ENCODE results near the gene CSF2RB.

CSF2RB gene

DNA sequence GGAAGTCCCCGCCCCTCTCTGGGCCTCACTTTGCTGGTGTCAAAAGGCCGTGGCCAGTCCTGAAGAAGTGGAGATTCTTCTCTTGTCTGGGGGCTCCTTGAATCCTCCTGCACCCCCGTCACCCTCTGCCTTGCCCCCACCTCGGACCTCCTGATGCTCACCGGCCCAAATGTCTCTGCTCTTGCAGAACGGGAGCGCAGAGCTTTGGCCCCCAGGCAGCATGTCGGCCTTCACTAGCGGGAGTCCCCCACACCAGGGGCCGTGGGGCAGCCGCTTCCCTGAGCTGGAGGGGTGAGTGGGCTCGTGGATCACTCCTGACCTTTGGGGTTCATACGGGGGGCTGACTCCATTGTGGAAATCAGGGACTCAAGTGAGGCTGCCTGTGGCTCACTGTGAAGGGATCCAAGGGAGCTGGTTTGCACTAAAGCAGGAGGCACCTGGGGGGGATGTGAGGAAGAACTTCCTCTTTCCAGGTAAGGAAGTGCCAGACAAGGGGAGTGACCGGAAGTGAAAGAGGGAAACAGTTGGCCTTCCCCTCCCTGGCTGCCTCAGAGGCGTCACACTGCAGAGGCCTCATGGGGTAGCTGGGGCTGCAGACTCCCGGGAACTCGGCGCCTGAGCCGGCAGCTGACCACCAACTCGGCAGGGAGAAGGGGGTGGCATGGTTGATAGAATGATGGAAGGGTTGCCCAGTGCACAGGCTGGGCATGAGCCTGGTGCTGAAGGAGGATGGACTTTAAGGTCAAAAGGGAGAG, 23.1 kb downstream of the CSF2RB start:
- no peak for DNase-seq (ENCODE audit: low read depth)

DNA sequence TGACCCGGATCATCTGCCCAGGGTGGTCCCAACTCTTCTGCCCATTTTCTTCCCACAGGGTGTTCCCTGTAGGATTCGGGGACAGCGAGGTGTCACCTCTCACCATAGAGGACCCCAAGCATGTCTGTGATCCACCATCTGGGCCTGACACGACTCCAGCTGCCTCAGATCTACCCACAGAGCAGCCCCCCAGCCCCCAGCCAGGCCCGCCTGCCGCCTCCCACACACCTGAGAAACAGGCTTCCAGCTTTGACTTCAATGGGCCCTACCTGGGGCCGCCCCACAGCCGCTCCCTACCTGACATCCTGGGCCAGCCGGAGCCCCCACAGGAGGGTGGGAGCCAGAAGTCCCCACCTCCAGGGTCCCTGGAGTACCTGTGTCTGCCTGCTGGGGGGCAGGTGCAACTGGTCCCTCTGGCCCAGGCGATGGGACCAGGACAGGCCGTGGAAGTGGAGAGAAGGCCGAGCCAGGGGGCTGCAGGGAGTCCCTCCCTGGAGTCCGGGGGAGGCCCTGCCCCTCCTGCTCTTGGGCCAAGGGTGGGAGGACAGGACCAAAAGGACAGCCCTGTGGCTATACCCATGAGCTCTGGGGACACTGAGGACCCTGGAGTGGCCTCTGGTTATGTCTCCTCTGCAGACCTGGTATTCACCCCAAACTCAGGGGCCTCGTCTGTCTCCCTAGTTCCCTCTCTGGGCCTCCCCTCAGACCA, 24.0 kb downstream of the CSF2RB start:
- DNase-seq (ENCODE audit: low read depth), result no peak

DNA sequence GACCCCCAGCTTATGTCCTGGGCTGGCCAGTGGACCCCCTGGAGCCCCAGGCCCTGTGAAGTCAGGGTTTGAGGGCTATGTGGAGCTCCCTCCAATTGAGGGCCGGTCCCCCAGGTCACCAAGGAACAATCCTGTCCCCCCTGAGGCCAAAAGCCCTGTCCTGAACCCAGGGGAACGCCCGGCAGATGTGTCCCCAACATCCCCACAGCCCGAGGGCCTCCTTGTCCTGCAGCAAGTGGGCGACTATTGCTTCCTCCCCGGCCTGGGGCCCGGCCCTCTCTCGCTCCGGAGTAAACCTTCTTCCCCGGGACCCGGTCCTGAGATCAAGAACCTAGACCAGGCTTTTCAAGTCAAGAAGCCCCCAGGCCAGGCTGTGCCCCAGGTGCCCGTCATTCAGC, 24.6 kb downstream of the CSF2RB start:
- no peak for DNase-seq (ENCODE audit: low read depth)

DNA sequence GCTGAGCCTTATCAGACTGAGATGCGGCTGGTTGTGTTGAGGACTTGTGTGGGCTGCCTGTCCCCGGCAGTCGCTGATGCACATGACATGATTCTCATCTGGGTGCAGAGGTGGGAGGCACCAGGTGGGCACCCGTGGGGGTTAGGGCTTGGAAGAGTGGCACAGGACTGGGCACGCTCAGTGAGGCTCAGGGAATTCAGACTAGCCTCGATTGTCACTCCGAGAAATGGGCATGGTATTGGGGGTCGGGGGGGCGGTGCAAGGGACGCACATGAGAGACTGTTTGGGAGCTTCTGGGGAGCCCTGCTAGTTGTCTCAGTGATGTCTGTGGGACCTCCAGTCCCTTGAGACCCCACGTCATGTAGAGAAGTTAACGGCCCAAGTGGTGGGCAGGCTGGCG, 25.5 kb downstream of the CSF2RB start:
- DNase-seq (ENCODE audit: low read depth), result no peak

DNA sequence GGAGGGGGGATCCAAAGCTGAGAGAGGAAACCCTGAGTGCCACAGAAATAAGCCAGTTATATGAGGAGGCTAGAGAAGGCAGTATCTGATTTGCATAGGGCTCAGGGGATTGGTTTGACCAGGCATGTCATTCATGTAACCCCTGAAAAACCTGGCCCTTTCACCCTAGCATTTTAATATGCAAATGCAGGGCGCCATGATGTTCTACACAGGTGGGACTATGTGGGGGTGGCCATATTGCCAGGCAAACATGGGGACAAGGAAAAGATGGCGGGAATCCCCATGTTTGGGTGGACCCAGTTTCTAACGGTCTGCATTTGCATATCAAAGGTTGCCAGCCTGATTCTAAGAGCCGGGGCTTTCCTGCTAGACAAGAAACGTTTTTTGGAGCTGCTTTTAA, 27.2 kb downstream of the CSF2RB start:
- no peak for DNase-seq (ENCODE audit: low read depth)

DNA sequence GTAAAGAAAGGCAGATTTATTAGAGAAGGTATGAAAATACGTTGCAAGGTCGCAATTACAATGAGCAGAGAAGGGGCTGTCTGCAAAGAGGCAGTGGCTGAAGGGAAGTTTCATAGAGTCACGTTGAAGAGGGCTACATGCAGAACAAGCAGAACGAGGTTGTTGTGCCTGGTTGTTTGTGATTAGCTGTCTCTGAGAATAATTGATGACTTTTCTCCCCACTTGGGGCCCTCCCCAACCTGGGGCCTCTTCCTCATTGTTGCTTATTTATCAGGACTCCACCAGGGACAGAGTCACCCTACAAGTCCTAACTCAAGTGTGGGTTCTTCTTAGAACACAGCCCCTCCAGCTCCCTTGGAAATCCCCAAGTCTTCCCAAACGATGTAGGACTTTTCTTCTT, 29.1 kb downstream of the CSF2RB start:
- no peak for DNase-seq (ENCODE audit: low read depth)

DNA sequence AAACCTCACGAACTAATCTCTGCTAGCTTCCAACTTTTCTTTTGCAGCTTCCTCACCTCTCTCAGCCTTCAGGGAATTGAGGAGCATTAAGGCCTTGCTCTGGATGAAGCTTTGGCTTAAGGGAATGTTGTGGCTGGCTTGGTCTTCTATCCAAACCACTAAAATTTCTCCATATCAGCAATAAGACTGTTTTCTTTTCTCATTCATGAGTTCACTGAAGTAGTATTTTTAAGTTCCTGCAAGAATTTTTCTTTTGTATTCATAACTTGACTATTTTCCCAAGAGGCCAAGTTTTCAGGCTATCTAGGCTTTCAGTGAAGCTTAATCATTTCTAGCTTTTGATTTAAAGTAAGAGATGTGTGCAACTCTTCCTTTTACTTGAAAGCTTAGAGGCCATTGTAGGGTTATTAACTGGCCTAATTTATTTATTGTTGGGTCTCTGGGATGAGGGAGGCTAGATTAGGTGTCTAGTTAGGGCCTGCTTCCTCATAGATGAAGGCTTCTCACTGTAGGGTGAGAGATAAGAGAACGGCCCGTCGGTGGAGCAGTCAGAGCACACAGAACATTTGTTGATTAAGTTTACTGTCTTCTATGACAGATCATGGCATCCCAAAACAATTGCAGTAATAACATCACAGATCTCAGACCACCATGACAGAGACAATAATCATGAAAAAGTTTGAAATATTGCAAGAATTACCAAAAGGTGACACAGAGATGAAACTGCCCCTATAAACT, 33.2 kb downstream of the CSF2RB start:
- DNase-seq (ENCODE audit: low read depth), result no peak

DNA sequence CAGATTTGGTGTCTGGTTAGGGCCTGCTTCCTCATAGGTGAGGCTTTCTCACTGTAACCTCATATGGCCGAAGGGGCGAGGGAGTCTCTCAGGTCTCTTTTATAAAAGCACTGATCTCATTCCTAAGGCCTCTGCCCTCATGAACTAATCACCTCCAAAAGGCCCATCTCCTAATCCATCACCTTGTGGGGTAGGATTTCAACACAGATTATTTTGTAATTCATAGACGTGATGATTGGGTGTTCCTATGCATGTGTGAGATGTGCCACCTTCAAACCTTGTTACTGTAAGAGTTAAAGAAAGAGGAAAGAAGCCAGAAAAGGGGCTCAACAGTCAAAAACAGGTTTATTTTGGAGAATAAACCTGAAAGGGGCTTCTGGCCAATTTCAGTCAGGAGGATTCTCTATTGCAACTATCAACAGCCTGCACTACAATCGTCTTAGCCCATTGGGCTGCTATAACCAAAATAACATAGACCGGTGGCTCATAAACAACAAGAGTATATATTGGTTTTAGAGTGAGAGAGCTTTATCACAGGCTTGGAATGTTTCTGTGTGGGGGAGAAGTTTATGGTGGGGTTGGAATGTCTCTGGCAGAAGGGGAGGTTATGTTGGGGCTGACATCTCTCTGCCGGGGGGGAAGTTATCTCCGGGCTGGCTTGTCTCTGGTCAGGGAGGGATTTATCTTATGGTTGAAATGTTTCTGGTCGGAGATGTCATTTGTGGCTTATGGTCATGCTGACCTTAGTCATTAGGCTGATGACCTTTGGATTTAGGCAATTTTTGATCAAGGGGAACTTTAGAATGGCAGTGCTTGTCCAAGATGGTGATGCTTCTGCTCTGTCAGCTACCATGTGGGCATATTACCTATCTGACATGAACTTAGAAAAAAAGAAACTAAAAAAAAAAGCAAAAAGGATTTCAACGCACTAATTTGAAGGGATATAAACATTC, 35.1 kb downstream of the CSF2RB start:
- no peak for DNase-seq (ENCODE audit: low read depth)

DNA sequence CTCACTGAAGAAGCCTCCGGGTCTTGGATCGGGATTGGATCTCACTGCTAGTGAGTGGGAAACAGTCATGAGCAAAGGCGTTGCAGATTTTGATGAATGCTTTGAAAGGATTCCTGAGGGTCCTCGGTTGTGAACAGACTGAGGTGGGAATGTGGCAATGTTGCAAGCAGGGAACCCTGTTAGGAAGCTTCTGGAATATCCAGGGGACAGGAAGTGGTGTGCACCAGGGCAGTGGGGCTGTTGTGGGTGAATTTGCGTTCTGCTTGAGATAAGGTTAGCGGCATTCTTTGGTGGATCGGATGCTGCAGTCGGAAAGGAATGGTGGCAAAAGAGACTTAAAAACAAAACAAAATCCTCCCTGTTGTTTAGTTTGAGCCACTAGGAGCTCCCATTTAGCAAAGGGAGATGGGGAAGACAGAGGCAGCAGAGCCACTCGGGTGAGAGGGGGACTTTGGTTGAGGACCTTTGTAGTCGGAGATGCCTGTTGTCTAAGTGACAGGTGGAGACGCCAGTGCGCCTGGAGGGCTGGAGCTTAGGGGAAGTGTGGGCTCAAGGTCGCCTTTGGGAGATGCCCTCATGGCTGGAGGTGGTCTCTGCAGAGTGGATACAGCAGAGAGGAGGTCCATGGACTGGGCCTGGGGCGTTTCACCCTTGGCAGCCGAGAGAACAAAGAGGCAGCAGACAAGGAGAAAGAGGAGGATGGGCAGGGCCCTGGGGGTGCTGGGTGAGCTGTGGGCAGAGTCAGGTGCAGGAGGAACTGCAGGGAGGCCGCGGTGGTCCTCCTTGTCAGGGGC, 37.6 kb downstream of the CSF2RB start:
- no peak for DNase-seq (ENCODE audit: low read depth)

DNA sequence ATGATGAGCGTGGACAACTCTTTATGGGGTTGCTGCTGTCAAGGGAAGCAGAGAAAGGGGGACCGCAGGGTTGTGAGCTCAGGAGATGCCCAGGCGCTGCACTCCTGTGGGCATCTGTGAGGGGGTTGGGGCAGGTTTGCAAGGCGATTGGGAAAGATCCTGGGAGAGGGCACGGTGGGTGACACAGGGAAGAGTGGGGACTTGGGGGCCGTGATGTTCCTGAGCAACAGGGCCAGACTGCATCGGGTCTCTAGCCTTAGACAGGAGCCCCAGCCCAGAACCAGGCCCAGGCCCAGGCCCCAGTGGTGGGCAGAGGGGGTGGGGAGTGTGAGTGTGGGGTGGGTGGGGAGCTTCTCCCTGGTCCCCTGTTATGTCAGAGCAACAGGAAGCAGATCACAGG, 38.3 kb downstream of the CSF2RB start:
- no peak for DNase-seq (ENCODE audit: low read depth)

DNA sequence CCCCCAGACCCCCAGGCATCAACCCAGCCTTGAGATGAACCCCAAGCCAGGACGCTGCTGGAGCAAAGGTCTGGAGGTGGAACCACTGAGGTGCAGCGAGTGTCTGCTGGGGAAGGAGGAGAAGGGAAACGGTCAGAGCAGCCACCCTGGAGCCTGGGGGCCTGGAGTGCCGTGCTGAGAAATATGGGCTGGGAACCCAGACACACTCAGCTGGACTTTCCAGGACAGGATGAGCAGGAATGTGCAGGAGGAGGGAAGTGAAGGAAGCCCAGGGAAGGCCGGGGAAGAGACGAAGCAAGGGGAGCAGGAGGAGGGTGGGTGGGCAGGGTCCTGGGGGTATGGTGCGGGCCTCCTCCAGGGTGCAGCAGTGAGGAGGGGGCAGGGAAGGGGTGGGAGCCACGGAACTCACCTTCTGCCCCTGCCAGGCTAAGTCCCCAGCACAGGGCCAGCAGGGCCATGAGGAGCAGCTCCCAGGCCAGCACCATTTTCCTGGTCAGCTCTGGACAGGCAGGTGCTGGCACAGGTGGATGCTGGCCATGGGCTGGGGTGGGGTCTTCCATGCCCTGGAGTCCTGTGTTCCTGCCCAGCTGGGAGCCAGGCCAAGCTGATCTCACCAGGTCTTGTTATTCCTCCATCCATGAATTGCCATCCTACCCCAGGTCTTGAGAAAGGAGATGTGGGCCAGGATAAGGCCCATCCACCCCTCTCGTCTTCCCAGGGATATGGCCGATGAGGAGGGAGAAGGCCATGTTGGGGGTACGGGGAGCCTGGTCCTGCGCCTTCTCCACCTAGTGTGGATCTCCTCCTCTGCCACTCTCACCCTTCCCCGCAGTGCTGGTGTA, 40.0 kb downstream of the CSF2RB start:
- no peak for DNase-seq (ENCODE audit: low read depth)

DNA sequence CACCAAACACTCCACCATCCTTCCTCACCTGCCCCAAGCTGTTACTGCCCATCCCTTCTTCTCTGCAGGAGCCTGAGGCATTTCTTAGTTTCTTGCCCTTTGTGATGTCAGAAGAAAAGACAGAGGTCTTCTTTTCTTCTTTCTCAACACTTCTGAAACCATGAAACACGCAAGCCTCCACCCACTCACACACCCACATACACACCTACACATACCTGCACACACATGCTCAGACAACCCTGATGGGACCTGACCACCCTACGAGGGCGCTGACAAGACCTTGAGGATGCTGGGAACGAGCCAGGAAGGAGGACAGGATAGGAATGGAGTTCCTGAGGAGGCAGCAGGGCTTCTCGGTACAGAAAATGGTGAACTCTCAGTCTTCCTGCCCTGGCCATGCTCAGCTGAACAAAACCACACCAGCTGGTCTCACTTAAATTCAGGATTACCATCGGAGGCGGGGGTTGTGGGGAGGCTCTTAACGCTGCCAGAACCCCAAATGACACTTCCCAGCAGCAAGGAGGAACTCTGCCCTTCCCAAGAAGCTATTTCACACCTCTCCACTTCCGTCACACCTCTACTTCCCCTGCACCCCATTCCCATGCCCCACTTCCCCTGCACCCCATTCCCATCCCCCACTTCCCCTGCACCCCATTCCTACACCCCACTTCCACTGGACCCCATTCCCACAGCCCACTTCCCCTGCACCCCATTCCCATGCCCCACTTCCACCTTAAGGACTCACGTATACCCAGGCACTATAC, 41.0 kb downstream of the CSF2RB start:
- DNase-seq (ENCODE audit: low read depth), result no peak

DNA sequence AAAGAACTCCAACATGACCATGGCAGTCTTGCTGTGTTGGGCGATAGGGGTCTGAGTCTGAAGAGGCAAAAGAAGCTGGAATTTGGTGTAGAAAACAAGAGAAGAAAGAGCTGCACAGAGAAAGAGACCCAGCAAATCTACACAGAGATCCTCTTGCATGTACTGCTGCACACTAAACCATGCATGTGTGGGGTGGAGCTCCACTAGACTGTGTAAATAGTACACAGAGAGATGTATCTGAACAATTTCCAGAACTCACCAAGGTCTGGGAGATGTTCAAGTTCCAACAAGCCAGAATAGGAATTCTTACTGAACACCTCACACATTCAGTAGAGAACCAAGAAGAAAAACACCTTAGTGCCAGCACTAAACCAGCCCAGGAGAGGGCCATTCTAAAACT, 42.3 kb downstream of the CSF2RB start:
- no peak for DNase-seq (ENCODE audit: low read depth)

DNA sequence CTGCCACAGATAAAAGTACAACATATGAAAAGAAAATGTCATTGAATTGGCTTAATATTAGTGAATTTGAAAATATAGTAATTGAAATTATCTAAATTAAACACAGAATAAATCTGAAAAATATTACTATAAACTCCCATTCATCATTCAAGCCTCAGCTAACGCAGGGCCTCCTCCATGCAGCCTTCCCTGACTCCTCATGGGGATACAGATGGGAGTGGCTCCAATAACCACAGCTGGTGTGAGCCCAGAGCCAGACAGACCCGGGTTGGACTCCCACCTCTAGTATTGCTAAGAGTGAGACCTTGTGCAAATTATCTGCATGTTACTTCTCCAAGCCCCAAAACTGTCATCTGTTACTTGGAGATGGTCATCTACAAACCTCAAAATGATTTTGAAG, 44.9 kb downstream of the CSF2RB start:
- DNase-seq (ENCODE audit: low read depth), result no peak

DNA sequence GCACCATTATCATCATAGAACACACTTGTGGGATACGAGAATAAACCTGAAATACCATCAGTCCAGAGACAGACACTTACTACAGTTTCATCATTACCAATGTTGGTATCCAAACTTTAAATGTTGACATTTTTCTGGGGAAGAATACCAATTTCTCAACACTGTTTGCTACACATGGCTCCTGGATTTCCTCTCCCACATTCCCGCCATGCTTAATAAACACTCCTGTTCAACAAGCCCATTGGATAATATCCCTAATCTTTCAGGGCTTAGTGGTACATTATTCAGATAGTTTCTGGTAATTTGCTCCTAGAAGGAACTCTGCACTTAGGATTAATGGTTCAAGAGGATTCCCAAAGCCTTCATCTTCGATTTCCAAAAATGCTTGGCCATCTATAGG, 48.2 kb downstream of the CSF2RB start:
- DNase-seq (ENCODE audit: low read depth), result no peak

DNA sequence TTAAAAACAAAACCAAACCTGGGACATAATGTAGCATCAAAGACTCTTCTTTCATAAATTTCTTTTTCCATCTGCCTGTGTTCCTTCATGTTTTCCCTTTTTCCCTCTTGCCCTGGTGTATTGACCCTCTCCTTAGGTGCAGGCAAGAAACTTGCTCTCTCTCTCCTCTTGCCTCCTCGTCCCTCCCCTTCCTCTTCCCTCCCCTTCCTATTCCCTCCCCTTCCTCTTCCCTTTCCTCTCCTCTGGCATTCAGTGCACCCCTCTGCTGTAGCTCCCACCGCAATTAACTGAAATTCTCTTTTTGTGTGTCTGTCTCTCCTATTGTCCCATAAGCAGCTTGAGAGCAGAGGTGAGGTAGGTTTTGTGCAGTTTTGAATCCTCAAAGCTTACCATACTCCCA, 49.9 kb downstream of the CSF2RB start:
- no peak for DNase-seq (ENCODE audit: low read depth)

DNA sequence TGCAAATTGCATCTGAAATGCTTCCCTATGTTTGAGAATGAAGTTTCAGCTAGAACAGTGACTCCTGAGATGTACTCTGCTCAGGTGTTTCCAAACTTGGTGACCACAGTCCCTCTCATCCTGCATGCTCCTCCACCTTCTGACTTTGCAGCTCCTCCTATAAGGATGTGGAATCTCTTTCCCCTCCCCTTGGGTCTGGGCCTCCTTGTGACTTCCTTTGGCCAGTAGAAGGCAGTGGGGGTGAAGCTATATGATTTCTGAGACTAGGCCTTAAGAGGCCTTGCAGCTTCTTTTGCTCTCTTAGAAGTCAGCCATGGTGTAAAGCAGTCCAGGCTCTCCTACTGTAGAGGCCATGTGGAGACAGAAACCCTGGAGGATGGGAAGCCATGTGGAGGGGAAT, 50.7 kb downstream of the CSF2RB start:
- no peak for DNase-seq (ENCODE audit: low read depth)

DNA sequence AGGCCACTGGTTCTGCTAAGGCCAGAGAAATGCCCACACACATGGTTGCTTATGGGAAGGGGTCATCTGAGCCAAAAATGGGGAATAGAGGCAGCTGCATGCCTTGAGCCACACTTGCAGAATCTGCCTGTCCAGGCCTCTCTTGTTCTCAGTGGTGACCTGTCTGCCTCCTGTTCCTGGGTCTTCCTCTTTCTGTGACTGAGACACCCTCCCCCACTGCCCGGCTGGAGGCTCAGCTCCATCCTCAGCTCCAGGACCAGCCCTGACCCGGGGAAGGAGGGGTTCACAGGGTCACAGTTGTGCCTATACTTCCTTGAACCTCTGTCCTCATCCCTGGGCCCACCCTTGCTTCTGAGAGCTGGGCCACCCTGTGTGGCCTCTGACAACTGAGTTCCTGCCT, 52.3 kb downstream of the CSF2RB start:
- DNase-seq (ENCODE audit: low read depth), result no peak

DNA sequence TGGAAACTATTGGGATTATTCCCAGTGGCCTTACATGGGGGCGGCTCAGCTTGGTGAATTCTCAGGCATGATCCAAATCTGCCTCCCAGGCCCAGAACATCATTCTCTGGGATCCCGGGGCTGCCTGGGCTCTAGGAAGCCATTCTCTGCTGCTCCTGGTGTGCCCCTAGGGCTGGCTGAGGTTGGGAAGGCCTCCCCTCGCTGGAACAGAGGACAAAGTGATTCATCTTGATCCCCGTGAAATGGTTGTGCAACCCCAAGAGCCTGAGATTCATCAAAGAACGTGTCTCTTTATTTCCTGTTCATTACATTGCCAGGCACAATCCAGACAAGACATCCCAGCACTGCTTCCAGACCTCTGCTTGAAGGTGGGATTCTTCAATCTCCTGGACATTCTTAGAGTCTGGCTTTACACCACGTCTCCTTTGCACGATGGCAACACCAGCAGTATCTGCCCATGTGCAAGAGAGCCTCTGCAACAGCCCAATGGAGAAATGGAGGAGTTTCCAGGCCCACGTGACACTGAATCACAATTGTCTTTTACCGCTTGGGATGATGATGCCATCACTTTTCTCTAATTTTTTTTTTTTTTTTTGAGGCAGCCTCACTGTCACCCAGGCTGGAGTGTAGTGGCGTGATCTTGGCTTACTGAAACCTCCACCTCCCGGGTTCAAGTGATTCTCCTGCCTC, 53.6 kb downstream of the CSF2RB start:
- DNase-seq (ENCODE audit: low read depth), result no peak
